HepG2 (cell line): ENCODE data around the gene YIPF2. TPM values are rescaled to one million over a fixed set of nuclear protein-coding genes. Genes with fewer than 3 reads are reported as not detected.

Experiments used
- CEBPB ChIP-seq: IDR thresholded peaks from 2 replicates; pipeline ENCODE4 v1.6.1; 2011; ENCODE audit warnings: low read depth, low read length, improper control_type of control experiment, borderline replicate concordance
- FOXK2 ChIP-seq: fragments of 450-650 bp; IDR thresholded peaks from 2 replicates; pipeline ENCODE4 v1.6.1; 2016
- HMG20B ChIP-seq: conservative IDR thresholded peaks from 2 replicates; pipeline ENCODE4 v1.6.1; 2016; ENCODE audit warnings: missing genetic modification reagents, missing compliant biosample characterization
- ZNF446 ChIP-seq: sonication (generic); formaldehyde crosslinking; IDR thresholded peaks from 2 replicates; pipeline ENCODE4 v1.5.0; 2020; ENCODE audit warnings: mild to moderate bottlenecking, missing genetic modification reagents
- ZNF570 ChIP-seq: sonication (generic); formaldehyde crosslinking; IDR thresholded peaks from 2 replicates; pipeline ENCODE4 v1.4.0; 2020; ENCODE audit warnings: mild to moderate bottlenecking, missing genetic modification reagents, borderline replicate concordance
- ZNF737 ChIP-seq: sonication (generic); formaldehyde crosslinking; IDR thresholded peaks from 2 replicates; pipeline ENCODE4 v1.5.0; 2020; ENCODE audit warnings: missing genetic modification reagents, mild to moderate bottlenecking, borderline replicate concordance
- ZSCAN12 ChIP-seq: sonication (generic); formaldehyde crosslinking; IDR thresholded peaks from 2 replicates; pipeline ENCODE4 v1.9.0; 2021; ENCODE audit warnings: mild to moderate bottlenecking, missing genetic modification reagents
- polyA plus RNA-seq, 8 experiments: library from polyadenylated mRNA; depleted of rRNA in 3 of 8; stranded (reverse) in 7 of 8; unstranded in 1 of 8; fragments of >200 nt; fragmentation: Illumina TruSeq in 4 of 8; extraction: Trizol in 4 of 8; gene quantifications; 2 replicates each; pipeline versions ENCODE4 v1.2.1 to v1.2.3, GENCODE V29; 2011 to 2016; ENCODE audit warnings: low read depth in 4 of 8, missing spikeins in 1 of 8, mixed read lengths in 1 of 8; ENCODE audit not compliant: insufficient read depth in 1 of 8
- total RNA-seq, 5 experiments: library from RNA; depleted of rRNA; stranded (reverse); fragments of >200 nt; fragmentation: Illumina TruSeq; extraction: Trizol; gene quantifications; 2 replicates each; pipeline ENCODE4 v1.2.3, GENCODE V29; 2016; ENCODE audit warnings: low read depth in 1 of 5
- TF ChIP-seq, protein P1 (sequence below): sonication (generic); formaldehyde crosslinking; IDR thresholded peaks from 2 replicates; pipeline ENCODE4 v1.5.1; 2020; ENCODE audit warnings: mild to moderate bottlenecking, moderate library complexity, missing genetic modification reagents
- TF ChIP-seq, protein P2 (sequence below): sonication (generic); formaldehyde crosslinking; IDR thresholded peaks from 2 replicates; pipeline ENCODE4 v1.5.0; 2020; ENCODE audit warnings: missing genetic modification reagents
- TF ChIP-seq, protein P3 (sequence below): sonication (generic); formaldehyde crosslinking; IDR thresholded peaks from 2 replicates; pipeline ENCODE4 v1.9.0; 2021; ENCODE audit warnings: mild to moderate bottlenecking, missing genetic modification reagents
- TF ChIP-seq, protein P4 (sequence below): sonication (generic); formaldehyde crosslinking; IDR thresholded peaks from 2 replicates; pipeline ENCODE4 v1.4.0; 2020; ENCODE audit warnings: missing genetic modification reagents, borderline replicate concordance

YIPF2 gene
- total and polyA plus RNA-seq, 2 of the 13 experiments (the other 11 are each of a cell fraction or from before 2014, with no cell fraction given): 37.3 to 53.2 TPM

DNA sequence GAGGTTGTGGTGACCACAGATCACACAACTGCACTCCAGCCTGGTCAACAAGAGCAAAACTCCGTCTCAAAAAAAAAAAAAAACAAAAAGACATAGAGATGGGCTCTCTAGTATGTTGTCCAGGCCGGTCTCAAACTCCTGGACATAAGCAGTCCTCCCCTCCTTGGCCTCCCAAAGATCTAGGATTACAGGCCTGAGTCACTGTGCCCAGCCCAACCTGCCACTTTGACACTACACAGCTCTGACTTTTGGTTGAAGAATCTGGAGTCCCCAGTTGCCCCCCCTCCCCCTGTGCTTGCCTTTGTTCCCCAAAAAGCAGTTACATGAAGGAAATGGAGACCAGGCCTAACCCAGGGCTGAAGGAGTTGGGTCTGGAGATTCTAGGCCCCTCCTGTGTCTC lies 44.2 kb downstream of the YIPF2 start (continued):
- TF ChIP-seq CEBPB (no peak), ZNF737 (CRISPR knock-in tag) (no peak), ZSCAN12 (CRISPR knock-in tag) (no peak), ZNF446 (no peak), ZNF570 (CRISPR knock-in tag) (no peak), HMG20B (CRISPR knock-in tag) (no peak), FOXK2 (no peak)
- TF ChIP-seq, protein P1, sequence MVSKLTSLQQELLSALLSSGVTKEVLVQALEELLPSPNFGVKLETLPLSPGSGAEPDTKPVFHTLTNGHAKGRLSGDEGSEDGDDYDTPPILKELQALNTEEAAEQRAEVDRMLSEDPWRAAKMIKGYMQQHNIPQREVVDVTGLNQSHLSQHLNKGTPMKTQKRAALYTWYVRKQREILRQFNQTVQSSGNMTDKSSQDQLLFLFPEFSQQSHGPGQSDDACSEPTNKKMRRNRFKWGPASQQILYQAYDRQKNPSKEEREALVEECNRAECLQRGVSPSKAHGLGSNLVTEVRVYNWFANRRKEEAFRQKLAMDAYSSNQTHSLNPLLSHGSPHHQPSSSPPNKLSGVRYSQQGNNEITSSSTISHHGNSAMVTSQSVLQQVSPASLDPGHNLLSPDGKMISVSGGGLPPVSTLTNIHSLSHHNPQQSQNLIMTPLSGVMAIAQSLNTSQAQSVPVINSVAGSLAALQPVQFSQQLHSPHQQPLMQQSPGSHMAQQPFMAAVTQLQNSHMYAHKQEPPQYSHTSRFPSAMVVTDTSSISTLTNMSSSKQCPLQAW (CRISPR knock-in tag): no peak
- TF ChIP-seq, protein P2, sequence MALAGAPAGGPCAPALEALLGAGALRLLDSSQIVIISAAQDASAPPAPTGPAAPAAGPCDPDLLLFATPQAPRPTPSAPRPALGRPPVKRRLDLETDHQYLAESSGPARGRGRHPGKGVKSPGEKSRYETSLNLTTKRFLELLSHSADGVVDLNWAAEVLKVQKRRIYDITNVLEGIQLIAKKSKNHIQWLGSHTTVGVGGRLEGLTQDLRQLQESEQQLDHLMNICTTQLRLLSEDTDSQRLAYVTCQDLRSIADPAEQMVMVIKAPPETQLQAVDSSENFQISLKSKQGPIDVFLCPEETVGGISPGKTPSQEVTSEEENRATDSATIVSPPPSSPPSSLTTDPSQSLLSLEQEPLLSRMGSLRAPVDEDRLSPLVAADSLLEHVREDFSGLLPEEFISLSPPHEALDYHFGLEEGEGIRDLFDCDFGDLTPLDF: no peak
- TF ChIP-seq, protein P3, sequence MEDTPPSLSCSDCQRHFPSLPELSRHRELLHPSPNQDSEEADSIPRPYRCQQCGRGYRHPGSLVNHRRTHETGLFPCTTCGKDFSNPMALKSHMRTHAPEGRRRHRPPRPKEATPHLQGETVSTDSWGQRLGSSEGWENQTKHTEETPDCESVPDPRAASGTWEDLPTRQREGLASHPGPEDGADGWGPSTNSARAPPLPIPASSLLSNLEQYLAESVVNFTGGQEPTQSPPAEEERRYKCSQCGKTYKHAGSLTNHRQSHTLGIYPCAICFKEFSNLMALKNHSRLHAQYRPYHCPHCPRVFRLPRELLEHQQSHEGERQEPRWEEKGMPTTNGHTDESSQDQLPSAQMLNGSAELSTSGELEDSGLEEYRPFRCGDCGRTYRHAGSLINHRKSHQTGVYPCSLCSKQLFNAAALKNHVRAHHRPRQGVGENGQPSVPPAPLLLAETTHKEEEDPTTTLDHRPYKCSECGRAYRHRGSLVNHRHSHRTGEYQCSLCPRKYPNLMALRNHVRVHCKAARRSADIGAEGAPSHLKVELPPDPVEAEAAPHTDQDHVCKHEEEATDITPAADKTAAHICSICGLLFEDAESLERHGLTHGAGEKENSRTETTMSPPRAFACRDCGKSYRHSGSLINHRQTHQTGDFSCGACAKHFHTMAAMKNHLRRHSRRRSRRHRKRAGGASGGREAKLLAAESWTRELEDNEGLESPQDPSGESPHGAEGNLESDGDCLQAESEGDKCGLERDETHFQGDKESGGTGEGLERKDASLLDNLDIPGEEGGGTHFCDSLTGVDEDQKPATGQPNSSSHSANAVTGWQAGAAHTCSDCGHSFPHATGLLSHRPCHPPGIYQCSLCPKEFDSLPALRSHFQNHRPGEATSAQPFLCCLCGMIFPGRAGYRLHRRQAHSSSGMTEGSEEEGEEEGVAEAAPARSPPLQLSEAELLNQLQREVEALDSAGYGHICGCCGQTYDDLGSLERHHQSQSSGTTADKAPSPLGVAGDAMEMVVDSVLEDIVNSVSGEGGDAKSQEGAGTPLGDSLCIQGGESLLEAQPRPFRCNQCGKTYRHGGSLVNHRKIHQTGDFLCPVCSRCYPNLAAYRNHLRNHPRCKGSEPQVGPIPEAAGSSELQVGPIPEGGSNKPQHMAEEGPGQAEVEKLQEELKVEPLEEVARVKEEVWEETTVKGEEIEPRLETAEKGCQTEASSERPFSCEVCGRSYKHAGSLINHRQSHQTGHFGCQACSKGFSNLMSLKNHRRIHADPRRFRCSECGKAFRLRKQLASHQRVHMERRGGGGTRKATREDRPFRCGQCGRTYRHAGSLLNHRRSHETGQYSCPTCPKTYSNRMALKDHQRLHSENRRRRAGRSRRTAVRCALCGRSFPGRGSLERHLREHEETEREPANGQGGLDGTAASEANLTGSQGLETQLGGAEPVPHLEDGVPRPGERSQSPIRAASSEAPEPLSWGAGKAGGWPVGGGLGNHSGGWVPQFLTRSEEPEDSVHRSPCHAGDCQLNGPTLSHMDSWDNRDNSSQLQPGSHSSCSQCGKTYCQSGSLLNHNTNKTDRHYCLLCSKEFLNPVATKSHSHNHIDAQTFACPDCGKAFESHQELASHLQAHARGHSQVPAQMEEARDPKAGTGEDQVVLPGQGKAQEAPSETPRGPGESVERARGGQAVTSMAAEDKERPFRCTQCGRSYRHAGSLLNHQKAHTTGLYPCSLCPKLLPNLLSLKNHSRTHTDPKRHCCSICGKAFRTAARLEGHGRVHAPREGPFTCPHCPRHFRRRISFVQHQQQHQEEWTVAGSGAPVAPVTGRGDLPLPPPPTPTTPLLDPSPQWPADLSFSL: no peak
- TF ChIP-seq, protein P4, sequence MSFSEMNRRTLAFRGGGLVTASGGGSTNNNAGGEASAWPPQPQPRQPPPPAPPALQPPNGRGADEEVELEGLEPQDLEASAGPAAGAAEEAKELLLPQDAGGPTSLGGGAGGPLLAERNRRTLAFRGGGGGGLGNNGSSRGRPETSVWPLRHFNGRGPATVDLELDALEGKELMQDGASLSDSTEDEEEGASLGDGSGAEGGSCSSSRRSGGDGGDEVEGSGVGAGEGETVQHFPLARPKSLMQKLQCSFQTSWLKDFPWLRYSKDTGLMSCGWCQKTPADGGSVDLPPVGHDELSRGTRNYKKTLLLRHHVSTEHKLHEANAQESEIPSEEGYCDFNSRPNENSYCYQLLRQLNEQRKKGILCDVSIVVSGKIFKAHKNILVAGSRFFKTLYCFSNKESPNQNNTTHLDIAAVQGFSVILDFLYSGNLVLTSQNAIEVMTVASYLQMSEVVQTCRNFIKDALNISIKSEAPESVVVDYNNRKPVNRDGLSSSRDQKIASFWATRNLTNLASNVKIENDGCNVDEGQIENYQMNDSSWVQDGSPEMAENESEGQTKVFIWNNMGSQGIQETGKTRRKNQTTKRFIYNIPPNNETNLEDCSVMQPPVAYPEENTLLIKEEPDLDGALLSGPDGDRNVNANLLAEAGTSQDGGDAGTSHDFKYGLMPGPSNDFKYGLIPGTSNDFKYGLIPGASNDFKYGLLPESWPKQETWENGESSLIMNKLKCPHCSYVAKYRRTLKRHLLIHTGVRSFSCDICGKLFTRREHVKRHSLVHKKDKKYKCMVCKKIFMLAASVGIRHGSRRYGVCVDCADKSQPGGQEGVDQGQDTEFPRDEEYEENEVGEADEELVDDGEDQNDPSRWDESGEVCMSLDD (CRISPR knock-in tag): no peak
- TF ChIP-seq, all 625 proteins: peak for 0
